Bone marrow (tissue), 2 donors: ENCODE measurements around the gene G3BP2.
A peak's percentile ranks its signal among the peaks of the same experiment; 100 is the strongest.

ENCODE experiments used
- DNase-seq, 2 donors: peaks; one replicate each; lab custom pipeline; 2025; lab: John Stamatoyannopoulos, UW

Gene G3BP2

DNA sequence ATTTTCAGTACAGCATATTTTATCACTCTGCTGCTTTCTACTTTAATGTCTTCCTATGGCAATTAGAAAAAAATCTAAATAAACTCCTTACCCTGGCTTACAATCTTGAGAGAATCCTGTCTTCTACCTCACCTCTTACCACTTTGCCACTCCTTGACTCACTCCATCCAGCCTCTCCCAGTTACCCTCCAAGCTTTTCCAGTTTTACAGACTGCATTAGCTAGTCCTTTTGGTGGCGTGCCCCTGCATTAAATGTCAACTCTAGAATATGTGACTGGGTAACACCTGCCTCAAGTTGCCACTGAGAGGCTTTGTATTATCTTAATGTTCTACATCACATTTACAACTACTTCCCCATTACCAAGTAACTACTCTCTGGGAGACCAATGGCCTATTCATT, 35.4 kb downstream of the G3BP2 start:
- no peak for DNase-seq

DNA sequence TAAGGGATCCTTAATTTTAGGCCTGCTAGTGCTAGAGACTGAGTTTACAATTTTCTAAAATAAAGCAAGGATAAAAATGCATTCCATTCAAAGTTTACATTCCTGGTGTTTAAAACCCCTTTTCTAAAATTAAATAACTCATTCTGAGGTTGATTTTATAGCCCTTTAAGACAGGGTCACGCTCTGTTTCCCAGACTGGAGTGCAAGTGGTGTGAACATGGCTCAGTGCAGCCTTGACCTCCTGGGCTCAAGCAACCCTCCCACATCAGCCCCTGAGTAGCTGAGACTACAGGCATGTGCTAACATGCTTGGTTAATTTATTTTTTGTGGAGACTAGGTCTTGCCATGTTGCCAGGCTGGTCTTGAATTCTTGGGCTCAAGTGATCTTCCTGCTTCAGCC, 36.0 kb downstream of the G3BP2 start:
- no peak for DNase-seq

DNA sequence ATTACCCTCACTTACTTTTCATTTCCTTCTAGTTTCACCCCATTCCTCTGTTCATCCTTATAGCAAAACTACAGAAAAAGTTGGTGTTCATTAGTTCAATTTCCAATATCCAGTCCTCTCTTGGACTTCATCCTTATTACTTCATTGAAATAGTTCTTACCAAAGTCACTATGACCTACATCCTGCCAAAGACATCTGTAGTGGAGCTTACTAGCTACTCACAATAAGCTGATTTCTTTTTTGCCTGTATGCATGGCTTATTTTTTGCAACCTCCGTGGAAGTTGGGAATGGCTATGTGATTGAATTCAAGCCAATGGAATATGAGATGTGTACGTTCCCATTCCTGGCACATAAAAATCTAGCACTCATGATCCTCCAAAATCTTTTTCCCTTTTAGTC, 38.3 kb downstream of the G3BP2 start:
- no peak for DNase-seq

DNA sequence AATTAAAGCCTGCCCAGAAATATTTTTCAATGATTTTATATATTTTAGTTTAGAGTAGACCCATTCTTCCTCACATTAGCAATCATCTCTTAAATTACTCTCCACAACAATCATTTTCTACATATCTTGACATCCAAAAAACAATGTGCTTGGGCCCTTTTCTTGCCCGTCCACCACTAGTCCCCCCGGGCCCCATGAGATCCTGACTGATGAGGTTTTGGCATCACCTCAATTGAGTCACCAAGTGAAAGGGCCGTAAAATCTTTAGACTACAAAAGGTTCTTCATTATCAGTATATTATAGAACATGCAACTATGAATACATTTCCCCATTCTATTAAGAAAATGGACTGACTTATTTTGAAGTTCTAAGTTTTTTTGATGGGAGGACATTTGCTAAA, 38.9 kb downstream of the G3BP2 start:
- DNase-seq = no peak

DNA sequence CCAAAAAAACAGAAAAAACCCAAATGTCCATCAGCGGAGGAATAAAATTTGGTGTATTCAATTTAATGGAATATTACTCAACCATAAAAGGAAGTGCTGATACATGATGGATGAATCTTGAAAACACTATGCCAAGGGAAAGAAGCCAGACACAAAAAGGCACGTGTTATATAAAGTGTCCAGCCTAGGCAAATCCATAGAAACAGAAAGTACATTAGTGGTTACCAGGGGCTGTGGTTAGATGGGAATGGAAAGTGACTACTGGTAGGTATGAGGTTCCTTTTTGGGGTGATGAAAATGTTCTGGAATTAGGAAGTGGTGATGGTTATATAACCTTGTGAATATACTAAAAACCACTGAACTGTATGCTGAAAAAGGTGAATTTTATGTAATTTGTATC, 39.4 kb downstream of the G3BP2 start:
- DNase-seq = no peak

DNA sequence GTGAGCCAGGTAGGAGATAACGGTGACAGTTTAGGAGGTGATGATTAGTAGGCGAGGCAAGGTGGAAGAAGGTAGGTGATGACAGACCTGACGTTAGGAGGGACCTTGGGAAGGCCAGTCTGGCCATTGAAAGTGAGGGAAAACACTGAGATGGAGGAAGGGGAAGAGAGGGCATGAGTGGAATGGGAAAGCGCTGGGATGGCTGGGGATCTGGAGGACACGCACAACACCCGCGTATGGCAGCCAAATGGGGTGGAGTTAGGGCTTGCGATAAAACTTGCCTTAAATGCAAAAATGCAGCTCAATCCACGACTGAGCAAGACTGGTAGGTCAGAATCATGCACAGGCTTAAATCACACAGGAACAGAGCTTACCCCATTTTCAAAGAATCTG, 42.3 kb downstream of the G3BP2 start:
- DNase-seq = no peak

DNA sequence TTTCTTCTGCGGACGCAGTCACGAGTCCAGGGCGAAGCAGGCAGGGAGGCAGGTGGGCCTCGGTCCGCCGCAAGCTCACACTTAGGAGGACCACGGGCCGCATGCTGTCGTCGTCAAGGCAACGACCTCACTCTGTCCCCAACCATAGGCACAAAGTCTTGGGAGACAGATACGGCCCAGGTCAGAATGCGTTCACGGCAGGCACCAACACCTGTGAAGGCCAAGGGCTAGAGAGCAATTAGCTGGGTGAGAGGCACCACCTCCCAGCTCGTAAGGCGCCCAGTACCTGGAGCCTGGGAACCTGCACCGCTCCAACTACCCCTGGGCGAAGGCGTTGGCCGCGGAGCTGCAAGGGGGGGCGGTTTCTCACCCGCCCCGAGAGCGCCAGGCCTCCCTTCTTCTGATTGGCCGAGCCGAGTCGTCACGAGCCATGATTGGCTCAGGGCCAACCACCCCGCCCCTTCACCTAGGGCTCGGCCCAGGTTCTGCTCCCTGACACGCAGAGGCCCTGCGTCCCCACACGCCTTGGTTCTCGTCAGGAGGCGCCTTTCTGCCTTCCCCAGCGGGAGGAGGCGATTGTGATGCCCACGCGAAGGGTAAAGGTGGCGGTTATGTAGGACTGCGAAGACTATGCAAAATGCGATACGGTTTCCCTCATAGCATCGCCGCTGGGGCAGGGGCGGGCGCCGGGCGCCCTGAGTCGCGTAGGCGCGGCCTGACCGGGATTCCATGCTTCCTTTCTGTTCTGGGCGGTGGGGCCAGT, 42.9 kb downstream of the G3BP2 start, which contains the start of gene CDKL2:
CDKL2 (minus strand) TSS at position 355 of the 763 bp plus-strand sequence. CDS start 4,540 bp downstream, outside the sequence.
- peak in 1 of 2 donors; percentile 17 for DNase-seq

DNA sequence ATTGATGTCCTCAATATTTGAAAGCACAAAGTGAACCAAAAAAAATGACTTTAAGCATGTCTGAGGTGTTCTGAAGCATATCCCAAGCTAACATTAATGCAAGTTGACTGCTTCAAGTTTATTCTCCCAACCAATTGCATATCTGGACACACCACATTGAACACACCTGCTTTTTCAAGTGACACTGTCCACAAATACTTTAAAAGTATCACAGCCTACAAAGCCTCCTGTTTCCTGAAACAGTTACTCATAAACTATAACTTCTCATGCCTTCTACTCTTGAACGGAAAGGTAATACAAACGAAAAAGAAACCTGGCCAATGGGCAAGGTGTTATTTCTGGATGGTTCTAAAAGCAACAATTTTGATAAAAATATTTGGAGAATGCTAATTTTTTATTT, 44.0 kb downstream of the G3BP2 start:
- DNase-seq = no peak

DNA sequence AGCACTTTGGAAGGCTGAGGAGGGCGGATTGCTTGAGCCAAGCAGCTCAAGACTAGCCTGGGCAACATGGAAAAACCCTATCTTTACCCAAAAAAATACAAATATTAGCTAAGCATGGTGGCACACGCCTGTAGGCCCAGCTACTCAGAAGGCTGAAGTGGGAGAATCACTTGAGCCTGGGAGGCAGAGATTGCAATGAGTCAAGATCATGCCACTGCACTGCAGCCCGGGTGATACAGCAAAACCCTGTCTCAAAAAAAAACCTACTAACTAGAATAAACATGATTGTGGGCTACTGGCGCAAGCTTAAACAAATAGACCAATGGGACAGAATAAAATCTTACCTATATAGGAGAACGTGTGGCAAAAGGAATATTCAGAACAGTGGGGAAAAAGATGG, 50.2 kb downstream of the G3BP2 start:
- no peak for DNase-seq

DNA sequence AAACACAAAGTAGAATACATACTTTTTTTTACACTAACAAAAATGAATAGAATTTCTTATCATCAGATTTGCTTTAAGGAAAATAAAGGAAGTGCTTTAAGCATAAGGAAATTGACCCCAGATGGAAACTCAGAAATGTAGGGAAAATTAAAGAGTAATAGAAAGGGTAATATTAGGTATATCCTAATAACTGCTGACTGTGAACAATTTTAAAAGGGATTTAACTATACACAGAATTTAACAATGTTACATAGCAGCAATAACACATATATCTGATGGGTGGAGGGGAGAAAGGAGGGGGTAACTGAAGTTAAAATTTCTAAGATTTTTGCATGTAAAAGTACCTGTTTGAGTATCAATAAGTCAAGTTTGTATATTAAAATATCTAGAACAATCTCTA, 51.5 kb downstream of the G3BP2 start:
- no peak for DNase-seq

DNA sequence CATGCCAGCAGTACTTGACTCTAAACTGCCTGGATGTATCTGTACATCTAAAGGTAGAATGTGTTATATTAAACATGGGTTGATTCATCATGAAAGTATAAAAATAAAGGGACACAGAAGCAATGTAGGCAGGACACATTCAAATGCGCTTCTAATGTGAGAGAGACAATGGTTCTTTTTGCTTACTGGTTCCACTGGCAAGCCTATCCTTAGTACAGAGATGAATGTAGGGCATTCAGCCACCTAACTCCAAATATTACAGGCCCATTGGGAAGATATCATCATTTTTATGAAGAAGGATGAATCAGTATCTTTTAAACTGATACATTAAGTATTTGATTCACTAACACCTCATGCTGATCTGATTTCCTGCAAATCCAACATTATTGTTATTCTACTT, 60.9 kb downstream of the G3BP2 start:
- DNase-seq = no peak

DNA sequence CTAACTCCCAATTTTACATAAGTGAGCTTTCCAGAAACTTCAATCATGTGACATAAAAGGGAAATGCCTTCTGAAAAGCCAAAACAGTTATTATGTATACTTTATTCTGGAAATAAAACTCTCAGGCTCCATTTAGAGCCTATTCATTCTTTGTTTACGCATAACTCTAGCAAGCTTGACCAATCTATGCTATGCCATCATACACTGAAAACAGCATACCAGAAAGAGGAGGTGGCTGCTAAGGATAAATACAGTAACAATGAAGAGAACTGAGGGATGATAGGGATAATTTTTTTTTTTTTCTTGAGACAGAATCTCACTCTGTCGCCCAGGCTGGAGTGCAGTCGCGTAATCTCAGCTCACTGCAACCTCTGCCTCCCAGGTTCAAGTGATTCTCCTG, 67.3 kb downstream of the G3BP2 start:
- DNase-seq = no peak

DNA sequence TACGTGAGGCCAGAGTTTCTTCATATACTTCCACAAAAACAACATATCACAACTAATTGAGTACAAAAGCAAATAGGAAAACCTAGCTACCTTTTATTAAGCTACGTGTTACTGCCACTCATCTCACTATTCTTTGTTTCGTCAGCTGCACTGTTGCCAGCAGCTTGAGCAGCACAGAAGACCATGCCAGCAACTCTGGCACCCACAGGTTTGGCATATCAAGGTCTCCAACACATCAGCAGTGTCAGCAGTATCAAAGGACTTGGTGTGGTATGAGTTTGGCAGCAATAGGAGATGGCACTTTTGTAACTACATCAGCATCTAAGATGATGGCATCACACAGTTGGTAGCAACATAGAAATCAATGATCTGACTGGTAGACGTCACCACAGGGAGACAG, 73.6 kb downstream of the G3BP2 start:
- no peak for DNase-seq

DNA sequence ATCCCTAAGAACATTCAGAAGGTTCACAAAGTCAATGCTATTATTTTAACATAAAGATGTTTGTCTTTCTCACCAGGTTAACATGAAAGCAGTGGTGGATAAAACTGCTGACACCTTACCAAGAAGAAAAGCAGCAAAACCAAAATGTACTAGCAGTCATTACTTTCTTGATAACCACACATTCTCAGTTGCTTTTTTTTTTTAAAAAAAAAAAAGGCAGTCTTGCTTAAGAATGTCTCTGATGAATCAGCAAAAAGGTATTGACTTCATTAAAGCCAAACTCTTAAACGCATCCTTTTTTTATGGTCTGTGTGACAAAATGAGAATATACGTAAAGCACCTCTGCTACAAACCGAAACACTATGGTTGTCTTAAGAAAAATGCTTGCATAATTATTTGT, 74.8 kb downstream of the G3BP2 start:
- DNase-seq = no peak

DNA sequence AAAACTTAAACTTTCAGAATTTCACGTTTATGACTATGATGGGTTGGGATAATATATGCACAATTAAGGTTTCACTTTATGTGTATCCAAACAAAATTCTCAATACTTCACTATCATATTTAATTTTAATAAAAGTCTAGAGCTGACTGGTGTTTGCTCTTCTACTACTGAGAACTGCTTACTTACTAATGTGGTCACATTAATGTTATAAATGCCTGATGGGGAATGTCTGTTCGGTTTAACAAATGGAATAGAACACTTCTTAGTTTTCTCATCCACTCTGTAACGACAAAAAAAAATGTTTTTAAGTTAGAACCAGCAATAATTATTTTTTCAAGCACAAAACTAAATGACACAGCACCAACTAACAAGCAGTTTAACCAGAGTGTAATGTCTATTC, 77.2 kb downstream of the G3BP2 start:
- DNase-seq = no peak

DNA sequence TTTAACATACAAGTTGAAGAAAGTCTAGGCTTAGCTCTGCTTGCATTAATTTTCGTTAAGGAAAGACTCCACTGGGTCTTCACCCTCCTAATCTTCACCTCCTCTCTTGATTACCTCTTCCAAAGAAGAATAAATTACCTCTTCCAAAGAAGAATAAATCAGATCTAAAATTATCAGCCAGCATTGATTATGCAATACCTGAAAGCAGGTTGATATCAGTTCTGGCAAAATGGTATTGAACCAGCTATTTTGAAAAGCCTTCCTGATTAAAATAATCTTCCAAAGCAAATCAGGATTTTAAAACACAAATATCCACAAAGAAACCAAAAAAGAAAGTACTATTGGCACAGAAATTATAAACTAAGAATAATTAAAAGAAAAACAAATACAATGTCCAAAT, 79.8 kb downstream of the G3BP2 start:
- DNase-seq = no peak
